SKM-1 (cell line): ENCODE data around the gene MCMBP.

ENCODE experiments used
- DNase-seq: peaks from one replicate; lab custom pipeline; 2025; ENCODE audit not compliant: unreplicated experiment; lab: John Stamatoyannopoulos, UW

The MCMBP gene

GRCh38 chr10:119784340-119785067, 88.1 kb downstream of the MCMBP start:
- DNase-seq = peak; percentile 57

- DNase-seq = no peak
Measured at GRCh38 chr10:119783665-119784027, 89.0 kb downstream of the MCMBP start.

GRCh38 chr10:119782981-119783664, 89.5 kb downstream of the MCMBP start:
- no peak for DNase-seq

GRCh38 chr10:119781498-119781897, 91.1 kb downstream of the MCMBP start:
- DNase-seq = no peak

- no peak for DNase-seq
Measured at GRCh38 chr10:119780879-119781480, 91.7 kb downstream of the MCMBP start.
